ENCODE data around the gene TMEM164. TPM values are rescaled to one million over a fixed set of nuclear protein-coding genes. Genes with fewer than 3 reads are reported as not detected.

Gene TMEM164
- total and polyA plus RNA-seq, 2 experiments from 2014 or later = 3.4 to 17.2 TPM

- TF ChIP-seq REST (IDR thresholded peaks at IDR 0.05; ENCODE audit: unreplicated experiment) (no peak), JUNB (IDR thresholded peaks at IDR 0.05; ENCODE audit: unreplicated experiment) (no peak), CREB1 (CRISPR knock-in tag; IDR thresholded peaks at IDR 0.05; ENCODE audit: low read depth) (no peak), ZNF114 (CRISPR knock-in tag; IDR thresholded peaks at IDR 0.05) (no peak), EZH2 (IDR thresholded peaks at IDR 0.05; ENCODE audit: low read depth, unreplicated experiment) (no peak)
Measured at GRCh38 chrX:110219920-110220319, 217.0 kb downstream of the TMEM164 start (continued).

GRCh38 chrX:110222497-110223257, 219.8 kb downstream of the TMEM164 start:
- no peak overlapping the region for H3K4me2 ChIP-seq
- ATAC-seq = no peak
- no peaks in the 10 kb centered on the region; the same call in 1 of the 2 replicates for H4K20me1 ChIP-seq (replicated peaks; ENCODE audit: insufficient read depth)
- no peaks in the 10 kb centered on the region for H3K9me2 ChIP-seq (ENCODE audit: insufficient read depth)
- H3K4me1 ChIP-seq (ENCODE audit: insufficient read depth) = no peaks in the 10 kb centered on the region; the same call in 1 of the 2 replicates
- H3K27me3 ChIP-seq (ENCODE audit: insufficient read depth) = no peaks in the 10 kb centered on the region
- no peaks in the 10 kb centered on the region for H3K27me3 Mint-ChIP-seq (ENCODE audit: insufficient read depth, low read depth, poor library complexity)
- H3K9me3 Mint-ChIP-seq = no peaks in the 10 kb centered on the region
- DNase-seq (ENCODE audit: low spot score) = no peak
- H3K4me3 Mint-ChIP-seq = no peak overlapping the region
- H3K36me3 ChIP-seq (ENCODE audit: insufficient read depth) = no peaks in the 10 kb centered on the region
- H3F3A ChIP-seq (replicated peaks; ENCODE audit: low read depth) = no peaks in the 10 kb centered on the region
- H3K4me3 ChIP-seq = no peak overlapping the region
- peaks cover 17% of the 10 kb centered on the region; the same call in 2 of the 3 replicates for H3K4me1 Mint-ChIP-seq
- H3K36me3 Mint-ChIP-seq (ENCODE audit: low read depth) = no peaks in the 10 kb centered on the region; the same call in 2 of the 3 replicates
- no peak overlapping the region for H3K27ac ChIP-seq (ENCODE audit: low read depth)
- H3K27ac Mint-ChIP-seq = no peak overlapping the region
- no peaks in the 10 kb centered on the region; the same call in 1 of the 2 replicates for H3K79me2 ChIP-seq (replicated peaks; ENCODE audit: insufficient read depth)
- H2AFZ ChIP-seq = no peak overlapping the region
- TF ChIP-seq CTCF (conservative IDR thresholded peaks at IDR 0.05; ENCODE audit: low read depth in 2 of 2) = no peak
- TF ChIP-seq STAT1 (IDR thresholded peaks at IDR 0.05; ENCODE audit: unreplicated experiment) = no peak
- no peak for TF ChIP-seq CREB1 (CRISPR knock-in tag; IDR thresholded peaks at IDR 0.05; ENCODE audit: low read depth)
- TF ChIP-seq EZH2 (IDR thresholded peaks at IDR 0.05; ENCODE audit: low read depth, unreplicated experiment) = no peak
